Measurements from ENCODE around the gene MAN2B2. TPM values are rescaled to one million over a fixed set of nuclear protein-coding genes. Genes with fewer than 3 reads are reported as not detected.

MAN2B2 gene
- total RNA-seq, 2 experiments from 2014 or later: 10.8 to 13.0 TPM

- DNase-seq: no peak
Observed at GRCh38 chr4:6561173-6561516, 13.8 kb upstream of the MAN2B2 start.

GRCh38 chr4:6561706-6562371 lies 13.2 kb upstream of the MAN2B2 start:
- H3K4me1 Mint-ChIP-seq (ENCODE audit: low read depth): peaks cover 9% of the 10 kb centered on the region
- H3K27me3 Mint-ChIP-seq: peaks cover 52% of the 10 kb centered on the region
- H3K36me3 Mint-ChIP-seq (ENCODE audit: low read depth): no peaks in the 10 kb centered on the region
- POLR2A ChIA-PET: interaction anchor here (0.8 to 1.2 kb wide), 4 partner anchors 12 to 29 kb away, joined by 3 to 5 read pairs (median 3); partner anchors contain the start of gene MAN2B2
- no peaks in the 10 kb centered on the region for H3K9me3 Mint-ChIP-seq
- CTCF ChIA-PET: interaction anchor here (1.1 to 2.7 kb wide), 3 partner anchors 12 to 16 kb away, joined by 3 to 15 read pairs (median 5); no protein-coding TSS in a partner anchor
- no peak for ATAC-seq
- no peak overlapping the region for H3K27ac Mint-ChIP-seq
- no peak overlapping the region for H3K4me3 Mint-ChIP-seq
- intact Hi-C loops (cut with micrococcal nuclease): no loop called here
- no peak for TF ChIP-seq CTCF (IDR thresholded peaks at IDR 0.05)
- no peak for DNase-seq

More at GRCh38 chr4:6561173-6561516, 13.8 kb upstream of the MAN2B2 start:
- ATAC-seq: no peak
- intact Hi-C loops (cut with micrococcal nuclease): no loop called here
- no peak for TF ChIP-seq CTCF (IDR thresholded peaks at IDR 0.05)
- no peak overlapping the region for H3K4me3 Mint-ChIP-seq
- peaks cover 9% of the 10 kb centered on the region for H3K4me1 Mint-ChIP-seq (ENCODE audit: low read depth)
- no peaks in the 10 kb centered on the region for H3K9me3 Mint-ChIP-seq
- no peaks in the 10 kb centered on the region for H3K36me3 Mint-ChIP-seq (ENCODE audit: low read depth)
- no peak overlapping the region for H3K27ac Mint-ChIP-seq
- ChIA-PET POLR2A (interaction anchor here (1.1 kb wide), 1 partner anchor 28 kb away, joined by 3 read pairs; no protein-coding TSS in a partner anchor), CTCF (interaction anchor here (1.5 to 2.7 kb wide), 2 partner anchors 13 to 15 kb away, joined by 5 to 15 read pairs; no protein-coding TSS in a partner anchor)
- peaks cover 58% of the 10 kb centered on the region for H3K27me3 Mint-ChIP-seq

- POLR2A ChIA-PET: interaction anchor here (0.8 to 1.2 kb wide), 3 partner anchors 11 to 28 kb away, joined by 3 to 5 read pairs (median 3); partner anchors contain the start of gene MAN2B2
Observed at GRCh38 chr4:6562931-6563901, 11.8 kb upstream of the MAN2B2 start.

GRCh38 chr4:6563935-6564645 lies 10.9 kb upstream of the MAN2B2 start:
- intact Hi-C loops (cut with micrococcal nuclease): no loop called here
- CTCF ChIA-PET: no interaction called here
- POLR2A ChIA-PET: no interaction called here
- Mint-ChIP-seq H3K27ac (no peak overlapping the region), H3K36me3 (ENCODE audit: low read depth) (no peaks in the 10 kb centered on the region), H3K27me3 (peaks cover 42% of the 10 kb centered on the region), H3K4me3 (no peak overlapping the region), H3K9me3 (no peaks in the 10 kb centered on the region), H3K4me1 (ENCODE audit: low read depth) (peaks cover 9% of the 10 kb centered on the region)
- TF ChIP-seq CTCF (IDR thresholded peaks at IDR 0.05): no peak
- ATAC-seq: no peak
- DNase-seq: no peak

More at GRCh38 chr4:6562931-6563901, 11.8 kb upstream of the MAN2B2 start:
- CTCF ChIA-PET: interaction anchor here (1.1 to 2.7 kb wide), 3 partner anchors 10 to 17 kb away, joined by 3 to 15 read pairs (median 5); no protein-coding TSS in a partner anchor
- DNase-seq: no peak
- no peak for TF ChIP-seq CTCF (IDR thresholded peaks at IDR 0.05)
- H3K27me3 Mint-ChIP-seq: peaks cover 45% of the 10 kb centered on the region
- H3K36me3 Mint-ChIP-seq (ENCODE audit: low read depth): no peaks in the 10 kb centered on the region
- ATAC-seq: no peak
- H3K4me3 Mint-ChIP-seq: no peak overlapping the region
- H3K9me3 Mint-ChIP-seq: no peaks in the 10 kb centered on the region
- intact Hi-C loops (cut with micrococcal nuclease): no loop called here
- no peak overlapping the region for H3K27ac Mint-ChIP-seq
- H3K4me1 Mint-ChIP-seq (ENCODE audit: low read depth): peaks cover 9% of the 10 kb centered on the region

All from activated CD8-positive, alpha-beta T cell treated with anti-CD3 and anti-CD28 coated beads for 36 hours (primary cell).